UCSD-AML1 (cell line): ENCODE results near the gene KCND2.

ENCODE experiments used
- DNase-seq: peaks from one replicate; lab custom pipeline; 2025; ENCODE audit not compliant: unreplicated experiment; lab: John Stamatoyannopoulos, UW

KCND2 gene

GRCh38 chr7:120307991-120308545 is 35.1 kb downstream of the KCND2 start:
- DNase-seq, result no peak

GRCh38 chr7:120311028-120311788 is 38.2 kb downstream of the KCND2 start:
- DNase-seq, result no peak

GRCh38 chr7:120320218-120320961 is 47.4 kb downstream of the KCND2 start:
- no peak for DNase-seq

DNA sequence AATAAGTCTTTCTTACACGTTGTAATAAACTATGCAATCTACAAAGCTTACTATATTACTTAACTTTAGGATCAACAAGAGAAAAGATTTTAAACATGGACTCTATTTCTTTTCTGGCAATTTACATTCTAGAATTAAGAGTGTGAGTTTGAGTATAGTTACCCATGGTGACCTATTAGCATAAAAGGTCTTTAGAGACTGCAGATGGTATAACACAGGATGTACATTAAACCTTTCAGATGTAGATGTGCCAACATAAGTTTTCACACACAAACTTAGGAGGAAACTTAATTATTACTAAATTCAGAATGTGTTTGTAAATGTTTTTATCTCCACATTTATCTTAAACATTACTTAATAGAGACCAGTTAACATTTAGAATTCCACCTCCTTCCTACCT is 54.1 kb downstream of the KCND2 start:
- no peak for DNase-seq

DNA sequence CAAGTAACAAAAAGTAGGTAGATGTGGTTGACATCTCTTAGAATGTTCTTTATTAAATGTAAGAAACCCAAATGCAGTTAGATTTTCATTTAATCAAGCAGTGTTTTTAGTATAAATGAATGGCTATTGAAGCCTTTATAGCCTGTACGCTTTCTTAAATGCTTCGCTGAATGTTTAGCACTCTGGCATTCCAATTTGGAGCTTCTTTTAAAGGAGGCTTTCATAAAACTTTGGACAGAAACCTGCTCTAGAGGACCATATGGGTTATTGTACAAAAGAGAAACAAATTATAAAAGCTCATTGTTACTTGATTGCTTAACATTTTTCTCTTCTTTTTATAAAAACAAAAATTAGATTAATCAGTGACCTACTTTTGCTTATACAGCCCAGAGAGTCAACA is 59.5 kb downstream of the KCND2 start:
- DNase-seq, result no peak

GRCh38 chr7:120334475-120334874 is 61.5 kb downstream of the KCND2 start:
- DNase-seq, result no peak

DNA sequence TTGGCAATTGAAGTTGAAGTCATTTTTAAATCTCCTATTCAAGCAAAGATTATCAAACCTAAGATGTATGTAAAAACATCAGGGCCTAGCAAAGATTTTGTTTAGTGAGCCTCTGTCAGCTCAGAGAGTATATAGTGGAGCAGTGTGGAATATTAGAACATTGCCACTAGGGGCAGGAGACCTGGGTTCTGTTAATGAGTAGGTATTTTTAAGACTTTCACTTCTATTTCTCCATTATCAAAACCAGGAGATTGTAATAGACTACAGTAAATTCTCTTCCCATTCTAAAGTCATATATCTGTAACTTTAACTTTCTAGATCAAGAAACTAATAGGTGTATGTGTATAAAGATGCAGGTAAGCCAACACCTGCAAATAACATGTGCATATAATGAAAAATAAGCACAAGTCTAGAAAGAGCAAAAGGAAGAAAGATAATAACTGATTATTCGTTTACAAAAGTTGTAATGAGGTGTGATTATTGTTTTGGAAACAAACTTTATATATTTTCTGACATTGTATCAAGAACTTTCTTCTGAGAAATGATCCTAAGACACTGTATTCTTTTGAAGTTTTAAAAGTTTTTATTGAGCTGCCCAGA is 64.4 kb downstream of the KCND2 start:
- no peak for DNase-seq

DNA sequence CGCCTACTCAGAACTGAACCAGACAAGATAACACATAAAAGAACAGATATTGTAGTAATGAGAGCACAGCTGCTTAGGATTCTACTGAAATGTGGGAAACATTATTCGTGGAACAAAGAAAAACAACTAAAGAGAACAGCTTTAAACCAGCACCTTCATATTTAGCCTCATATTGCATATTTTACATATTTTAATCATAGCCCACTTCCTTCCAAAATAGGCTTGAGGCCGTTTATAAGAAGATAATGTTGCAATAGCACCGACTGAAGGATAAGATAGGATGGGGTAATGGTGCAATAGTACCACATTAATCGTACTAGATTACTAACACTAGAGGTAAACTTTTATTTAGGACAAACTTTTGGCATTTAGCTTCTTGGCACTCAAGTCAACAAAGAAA is 71.3 kb downstream of the KCND2 start:
- DNase-seq, result no peak

GRCh38 chr7:120353171-120353570 is 80.2 kb downstream of the KCND2 start:
- no peak for DNase-seq

DNA sequence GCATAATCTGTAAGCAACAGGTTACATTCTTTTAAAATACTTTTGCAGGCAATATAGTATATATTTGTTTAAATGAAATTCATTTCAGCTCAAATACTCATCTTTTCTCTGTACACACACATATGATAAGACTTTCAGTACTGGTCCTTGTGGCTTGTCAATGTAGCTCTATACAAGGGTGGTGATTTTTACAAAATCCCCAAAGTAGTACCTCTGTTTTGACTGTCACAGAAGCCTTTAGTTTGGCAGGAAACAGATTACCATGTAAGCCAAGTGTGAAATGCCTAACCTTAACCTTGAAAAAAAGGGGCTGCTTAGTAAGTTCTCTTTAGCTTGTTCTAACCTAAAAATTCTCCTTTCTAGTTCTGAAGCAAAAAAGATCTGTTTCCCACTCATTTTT is 87.9 kb downstream of the KCND2 start:
- DNase-seq, result no peak

GRCh38 chr7:120363414-120363813 is 90.4 kb downstream of the KCND2 start:
- no peak for DNase-seq

- DNase-seq, result no peak
Observed at GRCh38 chr7:120370954-120371353, 98.0 kb downstream of the KCND2 start.

DNA sequence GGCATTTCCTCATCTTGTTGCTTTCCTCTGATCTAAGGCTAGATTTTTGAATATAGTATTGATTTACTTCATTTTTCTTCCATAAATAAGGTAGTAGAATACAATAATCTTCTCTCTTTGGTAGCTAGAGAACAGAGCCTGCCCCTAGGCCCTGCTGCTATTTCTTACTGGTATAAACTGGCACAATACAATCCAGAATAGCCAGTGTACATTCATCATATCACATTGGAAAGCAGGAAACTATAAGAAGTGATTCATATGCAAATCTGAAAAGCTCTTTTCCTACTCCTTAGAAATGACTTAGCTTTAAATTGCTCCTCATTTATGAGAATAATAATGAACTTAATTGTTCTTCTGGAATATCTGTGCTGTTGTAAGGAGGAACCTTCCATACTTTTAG is 100.2 kb downstream of the KCND2 start:
- no peak for DNase-seq

DNA sequence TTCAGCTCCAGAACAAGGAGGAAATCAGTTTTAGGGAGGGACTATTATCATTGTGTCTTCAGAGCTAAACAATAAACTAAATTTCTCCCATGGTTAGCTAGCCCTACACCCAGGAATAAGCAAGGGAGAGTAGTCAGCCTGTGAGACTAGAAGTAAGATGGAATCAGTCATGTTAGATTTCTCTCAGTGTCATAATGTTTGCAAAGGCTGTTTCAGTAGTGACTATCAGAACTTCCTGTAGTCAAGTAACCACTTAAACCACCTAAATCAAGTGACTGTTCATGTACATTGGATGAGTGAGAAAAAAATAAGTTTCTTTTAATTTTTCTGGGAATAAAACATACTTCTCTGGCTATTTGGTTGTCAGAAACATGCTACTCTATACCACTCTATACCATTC is 121.6 kb downstream of the KCND2 start:
- DNase-seq, result no peak

DNA sequence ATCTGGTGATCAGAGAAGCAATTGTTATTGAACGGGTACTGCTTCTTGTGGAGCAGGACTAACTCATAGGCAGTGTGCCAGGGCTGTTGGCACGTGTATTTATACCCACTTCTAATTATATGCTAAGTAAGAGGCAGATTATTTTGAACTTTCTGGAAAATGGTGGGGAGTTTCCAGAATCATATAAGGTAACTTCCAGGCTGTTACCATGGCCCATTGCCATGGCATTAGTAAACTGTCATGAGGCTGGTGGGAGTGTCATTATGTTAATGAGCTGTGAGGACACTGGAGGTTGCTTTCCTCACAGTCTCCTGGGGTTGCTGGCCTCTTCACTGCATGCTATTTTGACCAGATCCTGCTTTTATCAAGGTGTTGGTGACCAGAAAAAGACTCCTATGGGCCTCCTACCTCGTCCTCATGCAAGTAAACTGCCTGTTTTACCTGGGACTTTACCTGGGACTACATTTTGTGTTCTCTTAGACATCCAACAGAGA is 122.6 kb downstream of the KCND2 start:
- DNase-seq, result no peak

DNA sequence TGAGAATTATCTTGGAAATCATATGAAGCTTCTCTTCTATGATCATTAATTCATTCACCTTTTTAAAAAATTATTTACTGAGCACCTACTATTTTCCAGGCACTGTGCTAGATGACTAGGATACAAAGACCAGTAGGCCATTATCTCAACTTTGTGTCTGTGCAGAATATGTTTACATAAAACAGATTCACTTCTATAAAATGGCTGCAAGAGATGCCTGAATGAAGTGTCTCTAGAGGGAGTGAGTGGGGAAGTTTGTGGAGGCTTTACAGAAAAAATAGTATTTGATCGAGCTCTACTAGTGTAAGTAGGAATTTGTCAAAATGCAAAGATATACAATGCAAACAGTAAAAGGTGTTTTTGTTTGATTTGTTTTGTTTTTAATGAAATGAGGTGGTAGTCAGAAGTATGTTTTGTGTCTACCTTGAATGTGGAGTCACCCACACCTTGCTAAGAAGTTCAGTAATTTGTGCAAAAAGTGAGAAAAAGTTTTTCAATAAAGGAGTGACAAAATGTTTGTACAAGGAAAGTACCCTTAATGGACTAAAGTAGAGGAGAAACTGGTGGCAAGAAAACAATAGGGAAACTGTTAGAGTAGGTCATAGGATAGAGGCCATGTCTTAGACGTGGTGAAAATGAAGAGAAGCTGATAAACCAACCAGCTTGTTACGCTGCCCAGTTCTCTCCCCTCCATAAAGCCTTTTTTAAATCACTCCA is 125.5 kb downstream of the KCND2 start:
- no peak for DNase-seq

DNA sequence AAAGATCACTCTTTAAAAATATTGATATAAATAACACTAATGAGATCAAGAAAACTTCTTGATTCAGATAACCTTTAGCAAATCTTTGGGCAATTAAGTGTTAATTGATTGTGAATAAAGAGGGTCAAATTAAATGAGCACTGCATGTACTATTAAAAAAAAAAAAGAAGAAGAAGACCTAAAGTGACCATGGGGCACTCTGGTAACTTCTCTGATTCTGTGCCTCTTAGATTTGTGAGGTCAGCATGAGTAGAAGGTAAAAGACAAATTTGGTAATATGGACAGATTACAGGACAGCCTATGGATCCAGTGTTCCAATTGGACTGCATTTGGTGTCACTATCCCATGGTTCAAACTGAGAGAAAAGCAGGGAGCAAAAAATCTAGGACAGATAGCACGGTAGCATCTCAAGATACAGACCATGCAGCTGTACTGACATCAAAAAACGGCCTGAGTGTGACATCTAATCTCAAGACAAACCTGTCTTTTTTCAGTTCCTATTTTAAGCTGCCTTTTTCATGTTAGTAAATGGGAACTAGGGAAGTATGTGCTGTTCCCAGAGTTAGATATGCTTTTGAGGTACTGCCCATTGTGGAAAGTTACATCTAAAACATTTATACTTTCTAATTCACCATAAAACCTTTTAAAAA is 128.0 kb downstream of the KCND2 start:
- no peak for DNase-seq

- no peak for DNase-seq
Observed at GRCh38 chr7:120402079-120402767, 129.2 kb downstream of the KCND2 start.

DNA sequence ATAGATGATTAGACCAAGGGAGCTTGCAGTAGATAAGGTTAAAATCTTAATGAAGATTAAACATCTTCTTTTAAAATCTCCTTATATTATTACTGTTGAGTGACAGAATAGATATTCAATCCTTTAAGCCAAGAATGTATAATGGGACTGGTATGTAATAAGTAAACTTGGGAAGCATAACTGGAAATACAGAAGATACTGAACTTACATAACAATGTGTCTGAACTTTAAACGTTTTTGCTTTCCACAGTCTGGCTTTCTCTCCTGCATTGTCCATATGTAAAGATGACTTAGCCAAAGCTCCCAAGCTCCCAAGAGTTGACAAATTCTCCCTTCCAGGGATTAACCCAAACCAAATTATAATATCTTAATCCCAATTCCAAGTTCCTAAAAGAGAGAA is 129.8 kb downstream of the KCND2 start:
- no peak for DNase-seq

DNA sequence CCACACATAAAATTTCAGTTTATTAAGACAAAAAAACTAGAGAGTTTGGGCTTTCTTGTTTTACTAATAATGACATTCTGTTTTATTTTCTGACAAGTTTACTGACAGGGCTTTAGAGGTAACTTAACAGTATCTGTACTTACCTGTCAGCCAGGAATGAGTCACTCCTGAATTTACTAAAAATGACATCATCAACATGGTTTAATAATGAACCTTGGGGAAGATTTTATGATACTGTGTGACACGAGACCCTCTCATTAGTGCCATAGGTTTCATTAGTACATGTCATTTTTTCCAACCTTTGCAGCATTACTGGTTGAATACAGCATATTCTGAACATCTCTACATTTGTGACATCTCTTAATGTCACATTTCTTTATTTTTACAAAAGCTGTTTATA is 131.1 kb downstream of the KCND2 start:
- DNase-seq, result no peak
